WTC11 (cell line): ENCODE data around the gene OLFM2. TPM values are rescaled to one million over a fixed set of nuclear protein-coding genes. Genes with fewer than 3 reads are reported as not detected.

Experiments
- ATAC-seq: fragments of 200-7000 bp; cut with Tn5 transposase; 2 replicates; pipeline ENCODE4 v1.10.0; 2021; ENCODE audit warnings: mild to moderate bottlenecking, moderate library complexity
- CTCF ChIA-PET: fragments of 300-600 bp; sonication (Branson Sonifier 250); formaldehyde crosslinking; loops from one replicate; lab custom pipeline; 2021; ENCODE audit warnings: antibody characterized with exemption; lab: Charles Lee
- POLR2A ChIA-PET: fragments of 350-600 bp; sonication (Branson Sonifier 250); formaldehyde crosslinking; loops from one replicate; lab custom pipeline; 2021; ENCODE audit warnings: antibody characterized with exemption; lab: Charles Lee
- DNase-seq: peaks from one replicate; pipeline ENCODE4 v3.0.0; 2021; ENCODE audit warnings: low spot score
- H3K27ac Mint-ChIP-seq: 2 replicates; pipeline ENCODE4 v1.8.0; 2021; ENCODE audit warnings: mixed read lengths
- H3K27me3 Mint-ChIP-seq: 2 replicates; pipeline ENCODE4 v1.8.0; 2021; ENCODE audit warnings: low read depth, mild to moderate bottlenecking, moderate library complexity, mixed read lengths
- H3K36me3 Mint-ChIP-seq: 2 replicates; pipeline ENCODE4 v1.8.0; 2021; ENCODE audit warnings: mixed read lengths
- H3K4me1 Mint-ChIP-seq: 2 replicates; pipeline ENCODE4 v1.8.0; 2022; ENCODE audit warnings: mixed read lengths
- H3K4me3 Mint-ChIP-seq: 2 replicates; pipeline ENCODE4 v1.8.0; 2021; ENCODE audit warnings: mild to moderate bottlenecking, moderate library complexity, mixed read lengths
- H3K9me3 Mint-ChIP-seq: 2 replicates; pipeline ENCODE4 v1.8.0; 2021; ENCODE audit warnings: mixed read lengths
- ATF3 ChIP-seq: sonication (generic); formaldehyde crosslinking; conservative IDR thresholded peaks from 2 replicates; pipeline ENCODE4 v1.8.1; 2022; ENCODE audit warnings: mild to moderate bottlenecking, missing genetic modification reagents
- CDX4 ChIP-seq: fragments of 250-450 bp; sonication (Bioruptor Pico); IDR thresholded peaks from 2 replicates; pipeline ENCODE4 v1.9.0; 2021; ENCODE audit warnings: moderate library complexity, mild to moderate bottlenecking, inconsistent platforms, borderline replicate concordance
- CREM ChIP-seq: sonication (generic); formaldehyde crosslinking; IDR thresholded peaks from 2 replicates; pipeline ENCODE4 v1.8.1; 2022; ENCODE audit warnings: mild to moderate bottlenecking, missing genetic modification reagents, moderate library complexity
- E2F1 ChIP-seq: sonication (generic); formaldehyde crosslinking; IDR thresholded peaks from 2 replicates; pipeline ENCODE4 v1.8.0; 2022; ENCODE audit warnings: mild to moderate bottlenecking, missing genetic modification reagents
- E2F4 ChIP-seq: sonication (generic); formaldehyde crosslinking; IDR thresholded peaks from 2 replicates; pipeline ENCODE4 v1.8.1; 2022; ENCODE audit warnings: low read depth, mild to moderate bottlenecking, moderate library complexity, missing genetic modification reagents, borderline replicate concordance
- ELF4 ChIP-seq: sonication (generic); formaldehyde crosslinking; IDR thresholded peaks from 2 replicates; pipeline ENCODE4 v1.8.1; 2022; ENCODE audit warnings: low read depth, mild to moderate bottlenecking, moderate library complexity, missing genetic modification reagents
- ERG ChIP-seq: fragments of 250-450 bp; sonication (Bioruptor Pico); IDR thresholded peaks from 2 replicates; pipeline ENCODE4 v1.8.0; 2021; ENCODE audit warnings: mild to moderate bottlenecking
- ESRRA ChIP-seq: sonication (generic); formaldehyde crosslinking; IDR thresholded peaks from 2 replicates; pipeline ENCODE4 v1.8.1; 2022; ENCODE audit warnings: mild to moderate bottlenecking, missing genetic modification reagents, borderline replicate concordance
- HMGA2 ChIP-seq: fragments of 250-450 bp; sonication (Bioruptor Pico); IDR thresholded peaks from 2 replicates; pipeline ENCODE4 v1.4.0; 2021; ENCODE audit warnings: mild to moderate bottlenecking, moderate library complexity
- MAX ChIP-seq: sonication (generic); formaldehyde crosslinking; IDR thresholded peaks from 2 replicates; pipeline ENCODE4 v1.8.0; 2022; ENCODE audit warnings: mild to moderate bottlenecking, missing genetic modification reagents
- NFATC4 ChIP-seq: fragments of 250-450 bp; sonication (Bioruptor Pico); IDR thresholded peaks from 2 replicates; pipeline ENCODE4 v1.9.0; 2021; ENCODE audit warnings: mild to moderate bottlenecking
- OVOL2 ChIP-seq: fragments of 250-450 bp; sonication (Bioruptor Pico); IDR thresholded peaks from 2 replicates; pipeline ENCODE4 v1.9.0; 2021; ENCODE audit warnings: mild to moderate bottlenecking, borderline replicate concordance
- PREB ChIP-seq: sonication (generic); formaldehyde crosslinking; IDR thresholded peaks from 2 replicates; pipeline ENCODE4 v1.8.1; 2022; ENCODE audit warnings: mild to moderate bottlenecking, missing genetic modification reagents, moderate library complexity, borderline replicate concordance
- RELA ChIP-seq: sonication (generic); formaldehyde crosslinking; IDR thresholded peaks from 2 replicates; pipeline ENCODE4 v1.8.1; 2022; ENCODE audit warnings: missing genetic modification reagents, mild to moderate bottlenecking, borderline replicate concordance
- ZBTB21 ChIP-seq: sonication (generic); formaldehyde crosslinking; IDR thresholded peaks from 2 replicates; pipeline ENCODE4 v1.8.1; 2023; ENCODE audit warnings: mild to moderate bottlenecking, missing genetic modification reagents, borderline replicate concordance
- ZMAT4 ChIP-seq: fragments of 250-450 bp; sonication (Bioruptor Pico); IDR thresholded peaks from 2 replicates; pipeline ENCODE4 v1.9.0; 2021; ENCODE audit warnings: mild to moderate bottlenecking
- ZNF232 ChIP-seq: sonication (generic); formaldehyde crosslinking; IDR thresholded peaks from 2 replicates; pipeline ENCODE4 v1.8.0; 2022; ENCODE audit warnings: mild to moderate bottlenecking, missing genetic modification reagents
- ZNF317 ChIP-seq: sonication (generic); formaldehyde crosslinking; IDR thresholded peaks from 2 replicates; pipeline ENCODE4 v1.8.1; 2023; ENCODE audit warnings: low read depth, mild to moderate bottlenecking, moderate library complexity, missing genetic modification reagents, borderline replicate concordance
- ZNF396 ChIP-seq: fragments of 250-450 bp; sonication (Bioruptor Pico); IDR thresholded peaks from 2 replicates; pipeline ENCODE4 v1.8.0; 2021; ENCODE audit warnings: mild to moderate bottlenecking, moderate library complexity, borderline replicate concordance
- total RNA-seq: library from RNA; stranded (reverse); gene quantifications from 3 replicates; pipeline ENCODE4 v1.2.3, GENCODE V29; 2021

Gene OLFM2
- total RNA-seq, 1 experiment from 2014 or later: 66.0 TPM

- H3K36me3 Mint-ChIP-seq: peaks cover 36% of the 10 kb centered on the region
- TF ChIP-seq CDX4 (CRISPR knock-in tag): no peak
- TF ChIP-seq ERG (CRISPR knock-in tag): no peak
- no peak for TF ChIP-seq PREB (CRISPR knock-in tag)
- TF ChIP-seq, all 79 proteins: peak for 0
- no peaks in the 10 kb centered on the region for H3K27me3 Mint-ChIP-seq
- H3K4me1 Mint-ChIP-seq: peaks cover 6% of the 10 kb centered on the region
- ATAC-seq (no peak), DNase-seq (no peak)
- no peak overlapping the region for H3K4me3 Mint-ChIP-seq
- no peak overlapping the region for H3K27ac Mint-ChIP-seq
- POLR2A ChIA-PET: no interaction called here
- CTCF ChIA-PET: no interaction called here
- no peaks in the 10 kb centered on the region for H3K9me3 Mint-ChIP-seq
Observed at GRCh38 chr19:9857076-9857721, 79.1 kb downstream of the OLFM2 start.

- H3K27ac Mint-ChIP-seq: no peak overlapping the region
- no peak for TF ChIP-seq ELF4 (CRISPR knock-in tag)
- TF ChIP-seq NFATC4: no peak
- TF ChIP-seq ESRRA (CRISPR knock-in tag): no peak
- no peak for TF ChIP-seq ATF3 (CRISPR knock-in tag)
- no peak for TF ChIP-seq RELA
- no peak for TF ChIP-seq ZNF396 (CRISPR knock-in tag)
- no peak for TF ChIP-seq E2F1 (CRISPR knock-in tag)
- TF ChIP-seq CREM (CRISPR knock-in tag): no peak
- TF ChIP-seq OVOL2 (CRISPR knock-in tag): no peak
- TF ChIP-seq ZMAT4 (CRISPR knock-in tag): no peak
- no peak for TF ChIP-seq MAX
- no peak for TF ChIP-seq ZBTB21
- TF ChIP-seq HMGA2 (CRISPR knock-in tag): no peak
- TF ChIP-seq E2F4: no peak
- TF ChIP-seq ZNF317 (CRISPR knock-in tag): no peak
- TF ChIP-seq ZNF232 (CRISPR knock-in tag): no peak
- no peaks in the 10 kb centered on the region for H3K9me3 Mint-ChIP-seq
- DNase-seq (no peak), ATAC-seq (no peak)
- peaks cover 36% of the 10 kb centered on the region for H3K36me3 Mint-ChIP-seq
- ChIA-PET CTCF (no interaction called here), POLR2A (no interaction called here)
- peaks cover 6% of the 10 kb centered on the region for H3K4me1 Mint-ChIP-seq
- no peak overlapping the region for H3K4me3 Mint-ChIP-seq
- no peaks in the 10 kb centered on the region for H3K27me3 Mint-ChIP-seq
Observed at GRCh38 chr19:9856609-9857008, 79.7 kb downstream of the OLFM2 start.
